Activated B cell treated with CpG ODN at 0.5 μM for 24 hours (primary cell): Measurements from ENCODE around the gene TBC1D7. TPM values are rescaled to one million over a fixed set of nuclear protein-coding genes. Genes with fewer than 3 reads are reported as not detected.

ENCODE experiments used
- ATAC-seq: fragments of 200-7000 bp; cut with Tn5 transposase; one replicate; pipeline ENCODE4 v1.10.0; 2021; ENCODE audit warnings: low read depth, mild to moderate bottlenecking, moderate library complexity
- CTCF ChIA-PET: fragments of 350-600 bp; sonication (Branson Sonifier 250); formaldehyde crosslinking; loops from one replicate; lab custom pipeline; 2021; ENCODE audit warnings: antibody characterized with exemption; lab: Charles Lee
- POLR2A ChIA-PET: fragments of 350-600 bp; sonication (Branson Sonifier 250); formaldehyde crosslinking; loops from one replicate; lab custom pipeline; 2021; ENCODE audit warnings: antibody characterized with exemption; lab: Charles Lee
- DNase-seq: peaks from one replicate; pipeline ENCODE4 v3.0.0; 2022
- H3K27ac Mint-ChIP-seq: one replicate; pipeline ENCODE4 v1.8.0; 2020; ENCODE audit warnings: mixed read lengths
- H3K27me3 Mint-ChIP-seq: one replicate; pipeline ENCODE4 v1.8.0; 2021; ENCODE audit warnings: mixed read lengths
- H3K36me3 Mint-ChIP-seq: one replicate; pipeline ENCODE4 v1.8.0; 2021; ENCODE audit warnings: low read depth, mixed read lengths
- H3K4me1 Mint-ChIP-seq: one replicate; pipeline ENCODE4 v1.8.0; 2021; ENCODE audit warnings: mixed read lengths
- H3K4me3 Mint-ChIP-seq: one replicate; pipeline ENCODE4 v1.8.0; 2020; ENCODE audit warnings: mild to moderate bottlenecking, mixed read lengths
- H3K9me3 Mint-ChIP-seq: one replicate; pipeline ENCODE4 v1.8.0; 2020; ENCODE audit warnings: mixed read lengths
- intact Hi-C: fragments of 100-400 bp; cut with micrococcal nuclease; formaldehyde crosslinking; loops from one replicate; pipeline ENCODE4 v1.15.1; 2024
- total RNA-seq: library from RNA; stranded (reverse); gene quantifications from 2 replicates; pipeline ENCODE4 v1.2.3, GENCODE V29; 2022
- TF ChIP-seq, protein P1 (sequence below): fragments of 200-600 bp; IDR thresholded peaks from one replicate; pipeline ENCODE4 v1.8.0; 2022; ENCODE audit warnings: antibody characterized with exemption, mild to moderate bottlenecking

Gene TBC1D7
- total RNA-seq, 1 donor from 2014 or later: 18.5 TPM

DNA sequence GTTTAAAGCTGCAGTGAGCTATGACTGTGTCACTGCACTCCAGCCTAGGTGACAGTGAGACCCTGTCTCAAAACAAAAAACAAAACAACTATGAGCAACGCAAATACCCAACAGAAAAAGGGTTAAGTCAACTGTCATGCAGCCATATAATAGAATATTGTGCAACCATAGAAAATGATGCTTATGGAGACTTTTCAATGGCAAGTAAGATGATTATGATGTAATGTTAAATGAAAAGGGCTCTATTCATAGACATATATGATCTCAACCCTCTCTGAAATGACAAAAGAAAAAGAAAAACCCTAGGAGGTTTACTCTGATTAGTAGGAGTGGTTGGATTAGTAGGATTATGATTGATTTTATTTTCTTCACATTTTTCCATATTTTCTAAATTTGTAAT lies 41.3 kb upstream of the TBC1D7 start:
- POLR2A ChIA-PET: no interaction called here
- no peak overlapping the region for H3K4me3 Mint-ChIP-seq

GRCh38 chr6:13368731-13369115 lies 40.4 kb upstream of the TBC1D7 start:
- TF ChIP-seq, protein P1, sequence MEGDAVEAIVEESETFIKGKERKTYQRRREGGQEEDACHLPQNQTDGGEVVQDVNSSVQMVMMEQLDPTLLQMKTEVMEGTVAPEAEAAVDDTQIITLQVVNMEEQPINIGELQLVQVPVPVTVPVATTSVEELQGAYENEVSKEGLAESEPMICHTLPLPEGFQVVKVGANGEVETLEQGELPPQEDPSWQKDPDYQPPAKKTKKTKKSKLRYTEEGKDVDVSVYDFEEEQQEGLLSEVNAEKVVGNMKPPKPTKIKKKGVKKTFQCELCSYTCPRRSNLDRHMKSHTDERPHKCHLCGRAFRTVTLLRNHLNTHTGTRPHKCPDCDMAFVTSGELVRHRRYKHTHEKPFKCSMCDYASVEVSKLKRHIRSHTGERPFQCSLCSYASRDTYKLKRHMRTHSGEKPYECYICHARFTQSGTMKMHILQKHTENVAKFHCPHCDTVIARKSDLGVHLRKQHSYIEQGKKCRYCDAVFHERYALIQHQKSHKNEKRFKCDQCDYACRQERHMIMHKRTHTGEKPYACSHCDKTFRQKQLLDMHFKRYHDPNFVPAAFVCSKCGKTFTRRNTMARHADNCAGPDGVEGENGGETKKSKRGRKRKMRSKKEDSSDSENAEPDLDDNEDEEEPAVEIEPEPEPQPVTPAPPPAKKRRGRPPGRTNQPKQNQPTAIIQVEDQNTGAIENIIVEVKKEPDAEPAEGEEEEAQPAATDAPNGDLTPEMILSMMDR: no peak
- H3K36me3 Mint-ChIP-seq: peaks cover 8% of the 10 kb centered on the region
- H3K4me1 Mint-ChIP-seq: peaks cover 36% of the 10 kb centered on the region
- peak; percentile 52 for ATAC-seq
- H3K4me3 Mint-ChIP-seq: no peak overlapping the region
- DNase-seq: no peak
- no peak overlapping the region for H3K27ac Mint-ChIP-seq
- intact Hi-C loops: loop anchor here (1.0 kb wide), 1 partner anchor 9 kb away; no protein-coding TSS in a partner anchor
- H3K27me3 Mint-ChIP-seq: no peaks in the 10 kb centered on the region
- POLR2A ChIA-PET: no interaction called here
- CTCF ChIA-PET: no interaction called here
- no peaks in the 10 kb centered on the region for H3K9me3 Mint-ChIP-seq

More for the DNA sequence above, 41.3 kb upstream of the TBC1D7 start:
- Mint-ChIP-seq H3K9me3 (no peaks in the 10 kb centered on the region), H3K36me3 (peaks cover 7% of the 10 kb centered on the region), H3K27ac (no peak overlapping the region), H3K27me3 (no peaks in the 10 kb centered on the region), H3K4me1 (peaks cover 29% of the 10 kb centered on the region)
- intact Hi-C loops: loop anchor here (1.0 kb wide), 1 partner anchor 8 kb away; no protein-coding TSS in a partner anchor
- ATAC-seq (no peak), DNase-seq (no peak)
- TF ChIP-seq, protein P1: no peak
- CTCF ChIA-PET: no interaction called here

GRCh38 chr6:13368079-13368730 lies 39.9 kb upstream of the TBC1D7 start:
- POLR2A ChIA-PET: no interaction called here
- Mint-ChIP-seq H3K27ac (no peak overlapping the region), H3K36me3 (peaks cover 8% of the 10 kb centered on the region), H3K4me3 (no peak overlapping the region), H3K27me3 (no peaks in the 10 kb centered on the region), H3K9me3 (no peaks in the 10 kb centered on the region), H3K4me1 (peaks cover 36% of the 10 kb centered on the region)
- DNase-seq (no peak), ATAC-seq (no peak)
- intact Hi-C loops: no loop called here
- CTCF ChIA-PET: interaction anchor here (0.7 kb wide), 1 partner anchor 30 kb away, joined by 3 read pairs; no protein-coding TSS in a partner anchor
- TF ChIP-seq, protein P1: no peak

- H3K9me3 Mint-ChIP-seq: no peaks in the 10 kb centered on the region
- TF ChIP-seq, protein P1: no peak
- H3K27me3 Mint-ChIP-seq: no peaks in the 10 kb centered on the region
- POLR2A ChIA-PET: no interaction called here
- intact Hi-C loops: no loop called here
- no peak overlapping the region for H3K27ac Mint-ChIP-seq
- CTCF ChIA-PET: interaction anchor here (0.7 kb wide), 1 partner anchor 29 kb away, joined by 3 read pairs; no protein-coding TSS in a partner anchor
- peaks cover 44% of the 10 kb centered on the region for H3K4me1 Mint-ChIP-seq
- H3K4me3 Mint-ChIP-seq: no peak overlapping the region
- ATAC-seq (no peak), DNase-seq (no peak)
- H3K36me3 Mint-ChIP-seq: peaks cover 8% of the 10 kb centered on the region
These were observed 39.1 kb upstream of the TBC1D7 start for GRCh38 chr6:13367396-13367795.

- ChIA-PET CTCF (no interaction called here), POLR2A (interaction anchor here (0.9 kb wide), 2 partner anchors 10 to 18 kb away, joined by 3 read pairs; no protein-coding TSS in a partner anchor)
- TF ChIP-seq, protein P1: no peak
- peaks cover 7% of the 10 kb centered on the region for H3K36me3 Mint-ChIP-seq
- ATAC-seq: no peak
- no peak for DNase-seq
- H3K4me1 Mint-ChIP-seq: peaks cover 56% of the 10 kb centered on the region
- no peak overlapping the region for H3K27ac Mint-ChIP-seq
- no peaks in the 10 kb centered on the region for H3K9me3 Mint-ChIP-seq
- H3K27me3 Mint-ChIP-seq: no peaks in the 10 kb centered on the region
- intact Hi-C loops: no loop called here
- no peak overlapping the region for H3K4me3 Mint-ChIP-seq
These were observed 37.0 kb upstream of the TBC1D7 start for GRCh38 chr6:13365320-13365719.
